ENCODE results near the gene OR2C3.

DNA sequence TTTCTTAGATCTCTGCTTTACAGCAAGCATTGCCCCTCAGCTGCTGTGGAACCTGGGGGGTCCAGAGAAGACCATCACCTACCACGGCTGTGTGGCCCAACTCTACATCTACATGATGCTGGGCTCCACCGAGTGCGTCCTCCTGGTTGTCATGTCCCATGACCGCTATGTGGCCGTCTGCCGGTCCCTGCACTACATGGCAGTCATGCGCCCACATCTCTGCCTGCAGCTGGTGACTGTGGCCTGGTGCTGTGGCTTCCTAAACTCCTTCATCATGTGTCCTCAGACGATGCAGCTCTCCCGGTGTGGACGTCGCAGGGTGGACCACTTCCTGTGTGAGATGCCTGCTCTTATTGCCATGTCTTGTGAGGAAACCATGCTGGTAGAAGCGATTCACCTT, 44.9 kb downstream of the OR2C3 start:
- no peak for TF ChIP-seq CTCF (IDR thresholded peaks at IDR 0.05; ENCODE audit: low read length)
- no peak for TF ChIP-seq EZH2 (optimal IDR thresholded peaks at IDR 0.05; ENCODE audit: low read depth, low read length)
